K562 (cell line): Measurements from ENCODE around the gene CERS6. TPM values are rescaled to one million over a fixed set of nuclear protein-coding genes. Genes with fewer than 3 reads are reported as not detected.

ENCODE experiments used
- BRCA1 ChIP-seq, 2 experiments: fragments of 450-650 bp in 1 of 2; sonication (generic) in 1 of 2; formaldehyde crosslinking in 1 of 2; IDR thresholded peaks; 2 replicates each; pipeline versions ENCODE4 v1.5.0 to v1.6.1; 2017 to 2020; ENCODE audit warnings: mild to moderate bottlenecking in 1 of 2, missing genetic modification reagents in 1 of 2
- CTCFL ChIP-seq: IDR thresholded peaks from 2 replicates; pipeline ENCODE4 v1.6.1; 2011; ENCODE audit warnings: borderline replicate concordance, low read depth, mild to moderate bottlenecking, moderate library complexity, low read length; ENCODE audit not compliant: insufficient read depth, poor library complexity, severe bottlenecking
- EHMT2 ChIP-seq: fragments of 450-650 bp; IDR thresholded peaks from 2 replicates; pipeline ENCODE4 v1.6.1; 2018; ENCODE audit warnings: antibody characterized with exemption
- HOMEZ ChIP-seq: fragments of 250-450 bp; sonication (Bioruptor Pico); IDR thresholded peaks from 2 replicates; pipeline ENCODE4 v1.4.0; 2020; ENCODE audit warnings: mild to moderate bottlenecking, moderate library complexity
- MAFF ChIP-seq: IDR thresholded peaks from 2 replicates; pipeline ENCODE4 v1.6.1; 2012; ENCODE audit warnings: low read length, improper control_type of control experiment
- MEF2A ChIP-seq: IDR thresholded peaks from 2 replicates; pipeline ENCODE4 v1.6.1; 2011; ENCODE audit warnings: low read depth, mild to moderate bottlenecking, low read length, moderate library complexity; ENCODE audit not compliant: control insufficient read depth
- MGA ChIP-seq: fragments of 450-650 bp; IDR thresholded peaks from 2 replicates; pipeline ENCODE4 v1.6.1; 2016; ENCODE audit warnings: mild to moderate bottlenecking, moderate library complexity
- YBX1 ChIP-seq: fragments of 450-650 bp; IDR thresholded peaks from 2 replicates; pipeline ENCODE4 v1.7.1; 2016; ENCODE audit warnings: mild to moderate bottlenecking
- ZNF3 ChIP-seq: fragments of 250-450 bp; sonication (Bioruptor Pico); IDR thresholded peaks from 2 replicates; pipeline ENCODE4 v1.5.0; 2021; ENCODE audit warnings: mild to moderate bottlenecking, moderate library complexity
- ZNF57 ChIP-seq: fragments of 450-650 bp; formaldehyde crosslinking; IDR thresholded peaks from 2 replicates; pipeline ENCODE4 v1.4.0; 2020; ENCODE audit warnings: mild to moderate bottlenecking, moderate library complexity
- ZNF644 ChIP-seq: fragments of 200-800 bp; sonication (Bioruptor generic); IDR thresholded peaks from 2 replicates; pipeline ENCODE4 v1.6.1; 2016; ENCODE audit warnings: low read depth, missing genetic modification characterization, missing compliant biosample characterization
- ZZZ3 ChIP-seq: fragments of 450-650 bp; IDR thresholded peaks from 2 replicates; pipeline ENCODE4 v1.6.1; 2016; ENCODE audit warnings: antibody characterized with exemption, mild to moderate bottlenecking, moderate library complexity
- polyA plus RNA-seq, 8 experiments: library from polyadenylated mRNA; depleted of rRNA in 4 of 8; stranded (reverse) in 5 of 8; unstranded in 3 of 8; fragments of >200 nt; fragmentation: Nextera tagmentation in 2 of 8; fragmentation: Illumina TruSeq in 1 of 8; extraction: Ambion mirVana in 2 of 8; extraction: Trizol in 1 of 8; gene quantifications; 2 replicates each; pipeline versions ENCODE4 v1.2.1 to v1.2.3, GENCODE V29; 2011 to 2014; ENCODE audit warnings: inconsistent platforms in 1 of 8, missing spikeins in 1 of 8
- total RNA-seq, 7 experiments: library from RNA; depleted of rRNA in 6 of 7; stranded (reverse); fragments of >200 nt in 6 of 7; fragmentation: Illumina TruSeq in 2 of 7; extraction: Trizol in 2 of 7; gene quantifications; 2 replicates each; pipeline versions ENCODE4 v1.2.1 to v1.2.3, GENCODE V29; 2011 to 2021; ENCODE audit warnings: low replicate concordance in 1 of 7

Gene CERS6
- total and polyA plus RNA-seq, 9 of the 15 experiments (the other 6 are each of a cell fraction or from before 2014, with no cell fraction given), result 1.6 to 13.6 (median 11.4) TPM

- TF ChIP-seq CTCFL (no peak), ZNF57 (CRISPR knock-in tag) (no peak), ZNF3 (CRISPR knock-in tag) (no peak), YBX1 (no peak), MEF2A (no peak), ZNF644 (tag) (no peak), EHMT2 (no peak), MAFF (no peak), BRCA1 (IDR thresholded peaks at IDR 0.05) (no peak), BRCA1 (CRISPR knock-in tag; IDR thresholded peaks at IDR 0.05) (no peak), ZZZ3 (no peak), HOMEZ (no peak), MGA (peak; percentile 10; the same call in 1 of the 2 replicates)
Measured at GRCh38 chr2:168801961-168802858, 346.1 kb downstream of the CERS6 start, which contains the start of gene NOSTRIN (continued).
